T-cell (primary cell): ENCODE data around the gene C1orf210. TPM values are rescaled to one million over a fixed set of nuclear protein-coding genes. Genes with fewer than 3 reads are reported as not detected.

Experiments used
- ATAC-seq, 4 experiments: fragments of 200-7000 bp in 3 of 4; fragments of 150-1000 bp in 1 of 4; cut with Tn5 transposase; replicated peaks in 1 of 4; 1 replicate in 3 of 4; 2 replicates in 1 of 4; pipeline ENCODE4 v1.10.0; 2021; ENCODE audit warnings: moderate library complexity in 3 of 4, mild to moderate bottlenecking in 2 of 4, moderate number of reproducible peaks in 1 of 4
- CTCF ChIA-PET, 2 donors: fragments of 300-600 bp; sonication (Branson Sonifier 250); formaldehyde crosslinking; loops; one replicate each; lab custom pipeline; 2022; ENCODE audit warnings: antibody characterized with exemption in 2 of 2; lab: Charles Lee
- POLR2A ChIA-PET, 2 donors: fragments of 300-600 bp; sonication (Branson Sonifier 250); formaldehyde crosslinking; loops; one replicate each; lab custom pipeline; 2022; ENCODE audit warnings: antibody characterized with exemption in 2 of 2; lab: Charles Lee
- DNase-seq, 35 experiments: peaks; one replicate each; pipeline versions ENCODE4 v3.0.0 to v3.0.0-alpha.2; 2013 to 2023
- H3K27ac ChIP-seq: one replicate; pipeline ENCODE4 v1.5.1; 2013; ENCODE audit warnings: low read length
- H3K27me3 ChIP-seq, 2 experiments: replicated peaks in 1 of 2; 1 replicate in 1 of 2; 2 replicates in 1 of 2; pipeline versions ENCODE4 v1.6.1 to v1.7.0; 2013; ENCODE audit warnings: low read length in 1 of 2, mixed read lengths in 1 of 2; ENCODE audit not compliant: control insufficient read depth in 2 of 2, insufficient read depth in 2 of 2; ENCODE audit errors: extremely low read depth in 1 of 2
- H3K36me3 ChIP-seq, 2 donors: 1 replicate in 1 of 2; 2 replicates in 1 of 2; pipeline versions ENCODE4 v1.6.1 to v1.7.0; 2013; ENCODE audit warnings: low read length in 1 of 2; ENCODE audit not compliant: control insufficient read depth in 2 of 2, insufficient read depth in 1 of 2; ENCODE audit errors: extremely low read depth in 1 of 2
- H3K4me1 ChIP-seq, 2 experiments: 1 replicate in 1 of 2; 2 replicates in 1 of 2; pipeline versions ENCODE4 v1.6.1 to v1.7.0; 2013; ENCODE audit warnings: low read length in 2 of 2, mixed read lengths in 1 of 2; ENCODE audit not compliant: insufficient read depth in 2 of 2, control insufficient read depth in 1 of 2; ENCODE audit errors: extremely low read depth in 1 of 2
- H3K4me3 ChIP-seq, 2 donors: 1 replicate in 1 of 2; 2 replicates in 1 of 2; pipeline versions ENCODE4 v1.5.1 to v1.7.0; 2013; ENCODE audit warnings: mild to moderate bottlenecking in 2 of 2, low read length in 1 of 2, moderate library complexity in 1 of 2; ENCODE audit not compliant: control insufficient read depth in 1 of 2; ENCODE audit errors: extremely low read depth in 1 of 2
- H3K9me3 ChIP-seq: 2 replicates; pipeline ENCODE4 v1.7.0; 2013
- H3K27ac Mint-ChIP-seq, 2 donors: one replicate each; pipeline ENCODE4 v1.8.0; 2020 to 2021; ENCODE audit warnings: mild to moderate bottlenecking in 2 of 2, mixed read lengths in 2 of 2
- H3K27me3 Mint-ChIP-seq, 2 donors: one replicate each; pipeline ENCODE4 v1.8.0; 2021 to 2022; ENCODE audit warnings: mixed read lengths in 2 of 2
- H3K36me3 Mint-ChIP-seq: one replicate; pipeline ENCODE4 v1.8.0; 2021; ENCODE audit warnings: mixed read lengths
- H3K4me1 Mint-ChIP-seq, 3 donors: one replicate each; pipeline ENCODE4 v1.8.0; 2020 to 2022; ENCODE audit warnings: mixed read lengths in 3 of 3, mild to moderate bottlenecking in 1 of 3
- H3K4me3 Mint-ChIP-seq, 3 donors: one replicate each; pipeline ENCODE4 v1.8.0; 2020 to 2022; ENCODE audit warnings: mild to moderate bottlenecking in 3 of 3, mixed read lengths in 3 of 3, moderate library complexity in 3 of 3
- H3K9me3 Mint-ChIP-seq, 3 donors: one replicate each; pipeline ENCODE4 v1.8.0; 2020 to 2022; ENCODE audit warnings: mixed read lengths in 3 of 3
- WGBS: methylation state at CpG from one replicate; pipeline ENCODE4 v1.1.5; 2013; ENCODE audit warnings: missing lambda C conversion rate; ENCODE audit not compliant: insufficient coverage; 5-methylcytosine and 5-hydroxymethylcytosine counted together
- total RNA-seq, 35 experiments: library from RNA in 6 of 35; stranded (reverse) in 6 of 35; fragments of 120-200 nt in 1 of 35; gene quantifications; one replicate each; pipeline versions ENCODE4 v1.2.1 to v1.2.4 and lab custom pipeline; 2013 to 2026

C1orf210 gene
- total RNA-seq, 5 donors from 2014 or later (not counting 1 experiment from before 2014, with no cell fraction given) = 0.16 to 0.32 TPM; not detected in 3

- Histone ChIP-seq H3K27me3 (peaks cover 0 to 44% of the 10 kb centered on the region in 2 experiments), H3K36me3 (no peaks in the 10 kb centered on the region), H3K4me3 (no peak overlapping the region), H3K4me1 (no peaks in the 10 kb centered on the region), H3K27ac (no peak overlapping the region), H3K9me3 (no peaks in the 10 kb centered on the region)
- Mint-ChIP-seq H3K4me3 (no peak overlapping the region), H3K27me3 (peaks cover 12 to 17% of the 10 kb centered on the region in 2 donors), H3K9me3 (no peaks in the 10 kb centered on the region), H3K4me1 (no peaks in the 10 kb centered on the region), H3K36me3 (no peaks in the 10 kb centered on the region), H3K27ac (no peak overlapping the region)
- CTCF ChIA-PET = interaction anchor here in 1 of 2 donors (0.7 kb wide), 1 partner anchor 574 kb away, joined by 3 read pairs; no protein-coding TSS in a partner anchor
- POLR2A ChIA-PET = no interaction called here
- no peak for DNase-seq
- ATAC-seq = no peak
- 62% methylated on average over 12 of the region's 15 CpGs for WGBS
These were observed 2.9 kb downstream of the C1orf210 start for GRCh38 chr1:43282220-43283195.

DNA sequence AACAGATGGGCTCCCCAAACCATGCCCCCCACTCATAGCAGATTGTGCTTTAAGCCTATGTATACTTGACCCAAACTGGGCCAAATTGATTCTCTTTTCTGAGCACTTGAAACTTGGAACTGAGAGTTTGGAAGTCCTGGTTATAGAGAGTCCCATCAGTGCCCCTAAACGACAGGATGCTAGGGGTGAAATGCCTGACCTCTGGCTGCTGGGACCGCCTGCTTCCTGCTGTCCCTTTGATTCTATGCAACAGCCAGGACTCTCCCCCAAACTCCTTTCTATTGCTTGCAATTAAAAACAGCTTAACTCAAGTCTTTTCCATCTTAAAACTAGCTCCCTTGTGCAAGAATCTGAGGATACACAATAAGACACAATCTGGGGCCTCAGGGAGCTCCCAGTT, 4.7 kb downstream of the C1orf210 start:
- Histone ChIP-seq H3K27me3 (peaks cover 0 to 45% of the 10 kb centered on the region in 2 experiments), H3K27ac (no peak overlapping the region), H3K36me3 (no peaks in the 10 kb centered on the region), H3K4me1 (peaks cover 0 to 2% of the 10 kb centered on the region in 2 experiments), H3K4me3 (no peak overlapping the region), H3K9me3 (no peaks in the 10 kb centered on the region)
- no CpG with 5 or more reads among the region's 2 CpGs for WGBS
- Mint-ChIP-seq H3K9me3 (no peaks in the 10 kb centered on the region), H3K36me3 (no peaks in the 10 kb centered on the region), H3K4me1 (no peaks in the 10 kb centered on the region), H3K27ac (no peak overlapping the region), H3K4me3 (no peak overlapping the region), H3K27me3 (peaks cover 8 to 9% of the 10 kb centered on the region in 2 donors)
- DNase-seq (no peak), ATAC-seq (no peak)
- ChIA-PET CTCF (no interaction called here), POLR2A (no interaction called here)

GRCh38 chr1:43279666-43280065, 5.7 kb downstream of the C1orf210 start:
- Mint-ChIP-seq H3K27ac (no peak overlapping the region), H3K27me3 (peaks cover 7 to 8% of the 10 kb centered on the region in 2 donors), H3K9me3 (no peaks in the 10 kb centered on the region), H3K4me1 (peaks cover 4 to 8% (median 7%) of the 10 kb centered on the region in 3 donors), H3K36me3 (no peaks in the 10 kb centered on the region), H3K4me3 (no peak overlapping the region)
- ChIA-PET CTCF (no interaction called here), POLR2A (no interaction called here)
- no peaks in the 10 kb centered on the region for H3K9me3 ChIP-seq
- no peak for ATAC-seq
- no peak for DNase-seq
- H3K27ac ChIP-seq = no peak overlapping the region
- no peaks in the 10 kb centered on the region for H3K36me3 ChIP-seq
- H3K4me1 ChIP-seq = peaks cover 4 to 10% of the 10 kb centered on the region in 2 experiments
- 87% methylated on average over 6 of the region's 6 CpGs for WGBS
- H3K4me3 ChIP-seq = no peak overlapping the region
- H3K27me3 ChIP-seq = peaks cover 0 to 42% of the 10 kb centered on the region in 2 experiments

DNA sequence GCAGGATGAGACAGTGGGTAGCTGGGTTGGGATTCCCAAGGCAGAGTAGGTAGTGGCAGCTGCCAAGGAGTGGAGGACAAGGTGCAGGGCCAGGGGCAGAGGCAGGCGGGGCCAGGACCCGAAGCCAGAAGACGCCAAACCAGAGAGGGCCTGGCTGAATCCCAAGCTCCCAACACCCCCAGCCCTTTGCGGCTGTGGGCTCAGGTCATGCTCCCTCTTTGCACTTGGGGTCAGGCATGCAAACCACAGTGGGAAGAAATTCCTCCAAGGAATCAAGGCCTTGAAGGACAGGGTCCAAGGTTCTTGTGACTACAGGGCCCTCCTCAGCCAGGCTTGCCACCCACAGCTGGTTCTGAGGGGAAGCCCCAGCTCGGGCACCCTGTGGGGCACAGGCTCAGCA, 6.2 kb downstream of the C1orf210 start:
- peaks cover 0 to 41% of the 10 kb centered on the region in 2 experiments for H3K27me3 ChIP-seq
- WGBS = 91% methylated on average over 5 of the region's 5 CpGs
- CTCF ChIA-PET = interaction anchor here in 1 of 2 donors (0.7 kb wide), 1 partner anchor 290 kb away, joined by 5 read pairs; no protein-coding TSS in a partner anchor
- Mint-ChIP-seq H3K9me3 (no peaks in the 10 kb centered on the region), H3K4me1 (peaks cover 10 to 13% (median 12%) of the 10 kb centered on the region in 3 donors), H3K27me3 (peaks cover 7 to 8% of the 10 kb centered on the region in 2 donors), H3K4me3 (no peak overlapping the region), H3K27ac (no peak overlapping the region), H3K36me3 (peaks cover 2% of the 10 kb centered on the region)
- ATAC-seq (no peak), DNase-seq (no peak)
- H3K4me3 ChIP-seq = no peak overlapping the region
- H3K36me3 ChIP-seq = no peaks in the 10 kb centered on the region
- POLR2A ChIA-PET = no interaction called here
- H3K27ac ChIP-seq = no peak overlapping the region
- no peaks in the 10 kb centered on the region for H3K9me3 ChIP-seq
- H3K4me1 ChIP-seq = peaks cover 9 to 12% of the 10 kb centered on the region in 2 experiments

DNA sequence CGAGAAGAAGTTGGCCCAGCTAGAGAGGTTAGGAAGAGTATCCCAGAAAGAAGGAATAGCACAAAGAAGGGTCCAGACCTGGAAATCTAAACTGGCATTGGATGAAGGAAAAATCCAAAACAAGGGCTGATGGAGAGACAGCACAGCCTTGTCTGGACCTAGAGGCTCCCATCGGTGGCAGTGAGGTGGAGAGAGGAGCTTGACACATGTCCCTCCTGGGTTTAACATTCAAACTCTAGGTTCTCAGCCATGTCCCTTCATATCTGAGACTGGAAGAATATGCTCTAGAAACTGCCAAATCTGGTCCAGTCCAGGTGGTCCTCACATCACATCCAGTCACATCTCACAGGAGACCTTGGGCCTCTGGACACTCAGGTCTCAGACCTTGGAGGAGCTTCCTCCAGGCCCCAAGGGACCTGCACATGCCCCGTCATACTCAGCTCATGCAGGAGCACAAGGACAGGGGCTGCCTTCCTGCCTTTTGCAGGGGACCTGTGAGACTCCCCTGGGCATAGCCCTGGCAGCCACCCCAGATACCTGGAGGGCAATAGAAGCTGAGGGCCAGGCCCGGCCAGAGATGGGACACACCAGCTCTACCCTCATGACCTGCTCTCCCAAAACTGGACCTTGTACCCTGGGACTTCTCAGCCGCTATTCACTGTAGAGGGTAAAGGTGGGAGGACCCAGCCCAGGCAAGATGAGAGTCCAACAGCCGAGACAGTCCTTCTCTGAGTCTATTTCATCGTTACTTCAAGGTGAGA, 8.1 kb downstream of the C1orf210 start:
- CTCF ChIA-PET = no interaction called here

DNA sequence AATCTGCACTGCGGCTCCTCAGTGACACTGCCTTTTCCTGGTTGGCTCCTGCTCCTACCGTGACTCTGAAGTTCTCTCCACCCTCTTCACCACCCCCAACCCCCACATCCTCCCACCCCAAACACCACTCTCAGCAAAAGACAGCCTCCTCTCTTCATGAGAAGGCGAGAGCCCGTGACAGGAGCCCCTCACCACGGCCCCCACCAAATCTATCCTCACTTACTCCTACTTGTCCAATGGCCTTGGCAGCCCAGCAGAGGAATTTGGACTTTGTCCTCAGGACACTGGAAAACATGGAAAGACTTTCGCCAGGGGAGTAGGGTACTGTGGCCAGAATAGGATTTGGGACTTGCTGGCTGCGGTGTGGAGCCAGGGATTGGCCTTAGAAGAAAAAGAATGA, 8.7 kb downstream of the C1orf210 start:
- Histone ChIP-seq H3K4me3 (no peak overlapping the region), H3K9me3 (no peaks in the 10 kb centered on the region), H3K4me1 (peaks cover 12% of the 10 kb centered on the region in 2 experiments), H3K27ac (no peak overlapping the region), H3K27me3 (peaks cover 0 to 40% of the 10 kb centered on the region in 2 experiments), H3K36me3 (no peaks in the 10 kb centered on the region)
- Mint-ChIP-seq H3K27ac (no peak overlapping the region), H3K27me3 (peaks cover 9% of the 10 kb centered on the region in 2 donors), H3K4me3 (no peak overlapping the region), H3K36me3 (peaks cover 2% of the 10 kb centered on the region), H3K9me3 (no peaks in the 10 kb centered on the region), H3K4me1 (peaks cover 11 to 17% (median 16%) of the 10 kb centered on the region in 3 donors)
- ChIA-PET POLR2A (no interaction called here), CTCF (no interaction called here)
- DNase-seq (no peak), ATAC-seq (no peak)
- 70% methylated on average over 4 of the region's 7 CpGs for WGBS

More for the DNA sequence above, 8.1 kb downstream of the C1orf210 start:
- Mint-ChIP-seq H3K27ac (no peak overlapping the region), H3K4me3 (no peak overlapping the region), H3K4me1 (peaks cover 11 to 15% (median 14%) of the 10 kb centered on the region in 3 donors), H3K36me3 (peaks cover 2% of the 10 kb centered on the region), H3K27me3 (peaks cover 7 to 8% of the 10 kb centered on the region in 2 donors), H3K9me3 (no peaks in the 10 kb centered on the region)
- POLR2A ChIA-PET = no interaction called here
- Histone ChIP-seq H3K4me3 (no peak overlapping the region), H3K27me3 (peaks cover 0 to 40% of the 10 kb centered on the region in 2 experiments), H3K4me1 (peaks cover 12% of the 10 kb centered on the region in 2 experiments), H3K27ac (no peak overlapping the region), H3K36me3 (no peaks in the 10 kb centered on the region), H3K9me3 (no peaks in the 10 kb centered on the region)
- 73% methylated on average over 4 of the region's 7 CpGs for whole genome bisulfite sequencing
- no peak for ATAC-seq
- no peak for DNase-seq
